GM18502 (cell line): ENCODE data around the gene ROBO3.

Experiments
- ATAC-seq: cut with Tn5 transposase; IDR thresholded peaks from one replicate; pipeline ENCODE4 v1.9.1; 2021; ENCODE audit warnings: mild to moderate bottlenecking; ENCODE audit not compliant: unreplicated experiment, poor library complexity

The ROBO3 gene

DNA sequence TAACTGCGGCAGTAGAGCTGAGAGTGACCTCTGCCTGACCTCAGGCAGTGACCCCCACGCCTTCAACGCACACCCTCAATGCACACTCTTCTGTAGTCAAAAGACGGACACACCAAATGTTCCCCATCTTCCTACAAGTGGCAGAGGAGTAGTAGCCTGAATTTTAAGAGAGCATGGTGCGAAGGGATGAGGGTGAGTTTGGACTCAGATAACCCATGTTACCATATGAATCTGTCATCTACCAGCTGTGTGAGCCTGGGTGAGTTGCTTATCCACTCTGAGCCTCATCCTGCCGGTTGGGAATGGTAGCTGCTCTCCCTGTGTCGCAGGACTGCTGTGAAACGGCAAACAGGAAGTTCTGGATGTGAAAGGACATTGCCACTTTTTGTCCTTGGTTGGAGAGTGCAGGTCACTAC lies 20.6 kb upstream of the ROBO3 start:
- ATAC-seq = no peak

DNA sequence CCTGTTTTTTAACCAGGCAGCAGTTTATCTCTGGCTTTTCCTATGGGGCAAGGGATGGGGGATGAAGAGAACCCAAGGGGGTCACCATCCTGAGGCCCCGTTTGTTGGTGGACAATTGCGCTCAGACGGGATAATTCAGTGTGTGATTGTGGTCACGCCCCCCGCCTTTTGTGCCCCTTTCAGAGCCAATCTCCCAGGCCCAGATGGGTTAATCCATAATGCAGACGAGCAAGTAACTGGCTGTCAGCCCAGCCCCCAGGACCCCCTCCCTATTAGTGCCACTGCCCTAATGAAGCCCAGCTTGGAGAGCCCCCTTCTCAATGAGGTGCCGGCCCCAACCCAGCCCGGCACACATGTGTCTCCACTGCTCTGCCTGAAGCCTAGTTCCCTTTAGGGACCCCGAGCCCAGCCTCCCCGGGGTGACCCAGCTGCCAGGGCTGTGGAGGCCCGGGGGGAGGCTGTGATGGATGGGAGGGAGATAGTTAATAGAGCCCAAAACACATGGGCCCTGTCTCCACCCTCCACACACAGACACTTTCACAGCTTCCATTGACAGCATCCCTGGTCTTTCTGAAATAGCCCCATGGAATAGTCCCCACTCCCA lies 19.1 kb upstream of the ROBO3 start:
- no peak for ATAC-seq

GRCh38 chr11:124859171-124859570 lies 6.1 kb upstream of the ROBO3 start:
- no peak for ATAC-seq

- no peak for ATAC-seq
These were observed 3.6 kb upstream of the ROBO3 start for GRCh38 chr11:124861670-124862069.

DNA sequence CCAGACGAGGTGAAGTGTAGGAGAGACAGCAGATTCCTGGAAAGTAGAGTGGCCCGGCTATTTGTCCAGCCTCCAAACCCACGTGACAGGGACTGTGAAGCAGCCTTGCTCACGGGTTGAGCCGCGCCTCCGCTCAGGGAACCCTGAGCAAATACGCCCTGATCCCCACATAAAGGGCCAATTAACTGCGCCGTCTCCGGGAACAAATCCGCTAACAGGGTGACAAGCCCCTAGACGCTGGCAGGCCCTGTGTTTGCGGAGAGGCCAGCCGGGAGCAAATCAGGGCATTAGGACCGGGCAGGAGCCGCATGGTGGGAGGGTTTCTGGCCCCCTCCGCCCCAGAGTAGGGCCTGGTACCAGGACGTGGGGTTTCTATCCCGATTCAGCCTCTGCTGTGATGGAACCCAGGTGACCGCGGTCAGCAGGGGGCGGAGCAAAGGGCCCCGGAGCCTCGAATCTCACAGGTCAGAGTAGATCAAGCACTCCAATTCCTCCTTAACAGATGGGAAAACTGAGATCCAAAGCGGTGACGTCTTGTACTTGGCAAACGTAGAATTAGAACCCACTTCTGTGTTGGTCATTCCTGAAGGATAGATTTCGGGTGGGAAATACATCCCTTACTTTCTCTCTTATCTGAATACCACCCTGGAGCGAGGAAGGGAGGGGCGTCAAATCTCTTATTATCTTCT lies 2.0 kb upstream of the ROBO3 start:
- ATAC-seq = no peak

- ATAC-seq = no peak
These were observed 1.4 kb upstream of the ROBO3 start for GRCh38 chr11:124863826-124864165.

DNA sequence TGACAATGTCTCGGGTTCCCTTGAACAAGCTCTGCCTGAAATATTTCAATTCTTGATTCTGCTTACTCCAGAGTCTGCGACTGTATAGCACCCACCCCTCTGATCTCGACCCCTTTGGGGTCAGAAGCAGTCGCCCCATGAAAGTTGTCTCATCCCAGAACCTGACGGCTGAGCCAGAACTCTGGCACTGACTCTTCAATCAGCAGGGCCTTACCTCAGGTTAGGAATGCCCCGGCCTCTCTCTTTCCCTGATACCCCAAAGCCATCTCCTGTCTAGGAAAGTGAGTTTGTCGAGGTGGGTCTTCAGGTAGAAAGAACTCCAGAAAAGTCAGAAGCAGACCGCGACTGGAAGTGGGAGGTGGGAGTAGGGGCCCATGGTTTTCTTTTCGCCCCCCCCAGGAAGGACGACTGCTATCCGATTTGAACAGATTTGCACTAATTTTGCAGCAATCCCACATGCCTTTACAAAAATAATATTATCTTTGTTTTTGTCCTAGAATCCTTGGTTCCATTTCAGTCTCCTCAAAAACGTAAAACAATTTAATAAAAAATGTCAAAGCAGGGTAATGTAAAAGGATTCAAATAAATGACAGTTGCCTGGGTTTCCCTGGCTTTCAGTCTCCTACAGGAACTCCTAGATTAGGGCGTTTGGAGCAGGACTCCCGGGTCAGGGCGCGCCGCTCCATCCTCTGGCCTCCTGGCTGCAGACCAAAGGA lies 898 bp upstream of the ROBO3 start:
- ATAC-seq = no peak

DNA sequence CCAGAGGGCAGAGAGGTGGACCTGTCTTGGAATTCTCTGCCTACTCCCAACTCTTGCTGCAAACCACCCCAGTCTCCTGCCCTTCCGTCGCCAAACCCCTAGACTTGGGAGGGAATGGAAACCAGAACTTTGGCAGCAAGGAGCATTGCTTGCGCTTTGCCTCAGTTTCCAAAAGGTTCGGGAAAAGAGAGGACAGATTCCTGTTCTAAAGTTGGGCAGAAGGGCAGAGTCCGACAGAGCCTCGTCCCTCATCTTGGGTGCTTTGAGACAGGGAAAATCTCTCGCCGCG lies 396 bp upstream of the ROBO3 start:
- no peak for ATAC-seq

DNA sequence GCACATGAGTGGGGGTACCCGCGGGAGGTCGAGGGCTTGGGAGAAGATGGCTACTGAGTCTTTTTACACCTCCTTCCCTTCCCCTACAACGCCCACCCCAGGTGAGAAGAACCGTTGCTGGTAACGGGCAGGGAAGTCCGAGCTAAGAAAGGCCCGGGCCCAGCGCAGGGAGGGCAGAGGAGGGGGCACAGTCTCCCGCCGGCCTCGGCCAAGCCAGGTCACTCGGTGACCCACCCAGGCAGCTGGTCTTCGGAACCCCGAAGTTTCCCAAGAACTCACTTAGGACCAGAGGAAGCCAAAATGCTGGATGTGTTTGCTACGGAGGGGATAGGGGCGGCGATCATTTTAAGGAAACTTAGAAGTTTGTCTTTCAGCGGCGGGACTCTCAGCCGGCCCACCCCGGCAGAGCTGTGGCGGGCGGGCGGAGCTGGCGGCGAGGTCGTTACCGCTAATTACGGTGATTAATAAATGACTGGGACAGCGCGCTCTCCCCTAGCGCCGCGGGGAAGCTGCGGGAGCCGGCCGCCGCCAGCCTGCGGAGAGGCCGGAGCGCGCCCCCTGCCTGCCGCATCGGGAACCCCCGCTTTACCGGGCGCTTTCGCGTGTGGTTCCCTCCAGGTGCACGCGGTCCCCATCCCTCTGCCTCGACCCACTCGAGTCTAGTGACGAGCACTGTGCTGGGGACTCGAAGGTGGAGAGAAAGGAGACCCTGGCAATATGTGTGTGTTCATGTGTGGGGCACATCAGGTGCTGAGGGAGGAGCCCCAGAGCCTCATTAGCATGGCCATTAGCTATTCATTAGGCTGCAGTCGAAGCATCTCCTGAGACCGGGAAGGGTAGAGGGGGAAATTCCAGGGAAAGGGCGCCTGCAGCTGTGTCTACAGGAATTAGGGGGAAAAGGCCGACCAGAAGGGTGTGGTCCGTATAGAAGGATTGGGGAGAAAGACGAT lies 945 bp downstream of the ROBO3 start:
- ATAC-seq = peak; percentile 53

DNA sequence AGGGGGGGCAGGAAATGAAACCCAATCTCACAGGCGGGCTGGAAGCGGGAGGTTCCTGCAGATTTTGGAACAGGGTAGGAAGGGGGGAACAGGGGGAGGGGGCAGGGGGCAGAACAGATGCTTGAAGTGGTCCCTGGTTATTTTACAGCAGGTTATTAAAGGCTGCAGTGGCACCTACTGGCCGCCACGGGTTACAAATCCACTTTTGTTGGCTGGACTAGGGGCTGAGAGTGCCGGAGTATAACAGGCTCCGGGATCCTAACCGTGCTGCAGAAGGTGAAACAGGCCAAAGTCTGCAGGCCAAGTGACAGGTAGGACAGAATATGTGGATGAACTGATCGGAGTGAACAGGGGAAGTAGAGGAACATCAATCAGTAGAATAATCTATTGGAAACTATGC lies 2.5 kb downstream of the ROBO3 start:
- no peak for ATAC-seq

GRCh38 chr11:124868331-124869274 lies 3.4 kb downstream of the ROBO3 start:
- no peak for ATAC-seq

- ATAC-seq = no peak
These were observed 4.1 kb downstream of the ROBO3 start for GRCh38 chr11:124869331-124869730.

DNA sequence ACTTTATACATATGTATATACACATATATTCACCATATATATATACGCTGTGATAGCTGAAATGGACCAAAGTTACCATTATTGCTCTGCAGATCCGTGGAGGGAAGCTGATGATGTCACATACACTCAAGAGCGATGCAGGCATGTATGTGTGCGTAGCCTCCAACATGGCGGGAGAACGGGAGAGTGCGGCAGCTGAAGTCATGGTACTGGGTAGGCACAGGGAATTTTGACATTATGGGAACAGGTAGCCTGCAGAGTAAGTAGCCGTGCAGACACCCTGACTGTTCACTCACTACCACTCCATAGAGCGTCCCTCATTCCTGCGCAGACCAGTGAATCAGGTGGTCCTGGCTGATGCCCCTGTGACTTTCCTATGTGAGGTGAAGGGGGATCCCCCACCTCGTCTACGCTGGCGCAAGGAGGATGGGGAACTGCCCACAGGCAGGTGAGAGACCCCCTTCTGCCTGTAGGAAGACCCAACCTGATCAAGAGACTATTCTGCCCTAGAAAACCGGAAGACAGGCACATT lies 4.7 kb downstream of the ROBO3 start:
- no peak for ATAC-seq

DNA sequence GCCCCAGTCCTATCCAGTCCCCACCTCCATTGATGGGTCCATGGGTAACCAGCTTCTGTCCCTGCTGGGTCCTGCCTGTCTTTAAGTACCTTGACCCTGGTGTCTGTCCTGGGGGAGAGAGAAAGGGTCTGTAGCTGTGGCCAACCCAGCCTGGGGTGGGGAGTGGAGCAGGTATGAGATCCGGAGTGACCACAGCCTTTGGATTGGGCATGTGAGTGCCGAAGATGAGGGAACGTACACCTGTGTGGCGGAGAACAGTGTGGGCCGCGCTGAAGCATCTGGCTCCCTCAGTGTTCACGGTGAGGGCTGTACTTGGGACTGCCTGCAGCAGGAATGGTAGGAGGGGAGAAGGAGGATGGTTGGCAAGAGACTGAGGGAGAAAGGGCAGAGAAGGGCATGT lies 5.2 kb downstream of the ROBO3 start:
- ATAC-seq = no peak

- ATAC-seq = no peak
These were observed 7.0 kb downstream of the ROBO3 start for GRCh38 chr11:124872280-124872679.

DNA sequence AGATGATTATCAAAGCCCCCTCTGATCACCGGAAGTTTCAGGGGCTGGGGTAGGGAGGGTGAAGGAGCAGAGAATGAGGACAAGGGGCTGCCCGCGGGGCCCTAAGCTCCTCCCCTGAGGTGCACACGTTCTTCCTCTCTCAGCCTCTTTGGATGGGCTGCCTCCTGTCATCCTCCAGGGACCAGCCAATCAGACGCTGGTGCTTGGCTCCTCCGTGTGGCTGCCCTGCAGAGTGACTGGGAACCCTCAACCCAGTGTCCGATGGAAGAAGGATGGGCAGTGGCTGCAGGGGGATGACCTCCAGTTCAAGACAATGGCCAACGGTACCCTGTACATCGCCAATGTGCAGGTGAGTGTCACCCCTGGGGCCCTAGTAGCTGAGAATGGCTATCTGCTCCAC lies 7.5 kb downstream of the ROBO3 start:
- no peak for ATAC-seq

DNA sequence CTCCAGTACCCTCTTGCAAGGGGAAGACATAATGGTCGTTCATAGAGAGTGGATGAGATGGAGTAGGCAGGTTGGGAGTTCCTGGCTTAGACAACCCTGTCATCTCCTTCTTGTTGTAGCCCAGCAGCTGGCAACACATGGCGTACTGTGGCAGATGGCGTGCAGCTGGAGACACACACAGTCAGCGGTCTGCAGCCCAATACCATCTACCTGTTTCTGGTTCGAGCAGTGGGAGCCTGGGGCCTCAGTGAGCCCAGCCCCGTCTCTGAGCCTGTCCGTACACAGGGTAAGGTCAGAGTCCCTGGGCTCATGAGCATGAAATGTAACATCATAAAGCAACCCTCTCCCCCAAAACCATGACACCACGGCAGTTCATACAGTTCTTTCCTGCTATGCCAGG lies 8.7 kb downstream of the ROBO3 start:
- ATAC-seq = no peak

DNA sequence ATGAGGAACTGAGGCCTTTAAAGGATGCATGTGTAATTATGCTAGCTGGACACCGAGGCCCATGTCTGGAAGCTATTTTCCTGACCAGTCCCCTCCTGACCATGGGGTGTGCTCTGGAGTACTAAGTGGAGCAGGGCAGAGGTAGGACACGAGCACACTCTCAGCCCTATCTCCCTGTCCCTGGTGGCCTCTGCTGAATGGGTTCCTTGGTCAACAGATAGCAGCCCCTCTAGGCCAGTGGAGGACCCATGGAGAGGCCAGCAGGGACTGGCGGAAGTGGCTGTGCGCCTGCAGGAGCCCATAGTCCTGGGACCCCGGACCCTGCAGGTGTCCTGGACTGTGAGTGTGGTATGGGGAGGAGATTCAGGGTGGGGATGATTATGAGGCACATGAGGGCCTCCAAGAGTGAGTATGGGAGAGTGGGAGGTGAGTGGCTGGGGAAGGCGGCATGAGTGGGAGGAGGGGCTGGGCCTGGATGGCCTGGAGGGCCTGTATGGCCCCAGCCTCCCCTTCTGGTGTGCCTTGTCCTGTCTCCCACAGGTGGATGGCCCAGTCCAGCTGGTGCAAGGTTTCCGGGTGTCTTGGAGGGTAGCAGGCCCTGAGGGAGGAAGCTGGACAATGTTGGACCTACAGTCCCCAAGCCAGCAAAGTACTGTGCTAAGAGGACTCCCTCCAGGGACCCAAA lies 9.5 kb downstream of the ROBO3 start:
- ATAC-seq = no peak

DNA sequence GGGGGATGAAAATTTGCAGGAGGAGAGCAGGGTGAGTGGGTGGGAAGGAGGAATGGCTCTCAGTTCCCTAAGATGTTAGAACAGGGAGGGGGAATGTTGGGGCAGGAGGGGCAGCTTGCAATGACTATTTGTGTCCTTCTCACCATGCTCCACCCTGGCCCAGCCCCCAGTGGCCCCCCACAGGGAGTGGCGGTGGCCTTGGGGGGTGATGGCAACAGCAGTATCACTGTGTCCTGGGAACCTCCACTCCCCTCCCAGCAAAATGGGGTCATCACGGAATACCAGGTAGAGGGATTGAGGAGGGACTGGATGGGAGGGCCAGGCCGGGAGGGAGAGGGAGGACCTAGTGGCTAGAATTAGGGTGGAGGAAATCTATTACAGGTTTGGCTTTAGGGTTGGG lies 10.2 kb downstream of the ROBO3 start:
- no peak for ATAC-seq
